ENCODE measurements around the gene MEIOSIN. TPM values are rescaled to one million over a fixed set of nuclear protein-coding genes. Genes with fewer than 3 reads are reported as not detected.

Gene MEIOSIN
- total and polyA plus RNA-seq, 2 of the 13 experiments (the other 11 are each of a cell fraction or from before 2014, with no cell fraction given) = not detected

DNA sequence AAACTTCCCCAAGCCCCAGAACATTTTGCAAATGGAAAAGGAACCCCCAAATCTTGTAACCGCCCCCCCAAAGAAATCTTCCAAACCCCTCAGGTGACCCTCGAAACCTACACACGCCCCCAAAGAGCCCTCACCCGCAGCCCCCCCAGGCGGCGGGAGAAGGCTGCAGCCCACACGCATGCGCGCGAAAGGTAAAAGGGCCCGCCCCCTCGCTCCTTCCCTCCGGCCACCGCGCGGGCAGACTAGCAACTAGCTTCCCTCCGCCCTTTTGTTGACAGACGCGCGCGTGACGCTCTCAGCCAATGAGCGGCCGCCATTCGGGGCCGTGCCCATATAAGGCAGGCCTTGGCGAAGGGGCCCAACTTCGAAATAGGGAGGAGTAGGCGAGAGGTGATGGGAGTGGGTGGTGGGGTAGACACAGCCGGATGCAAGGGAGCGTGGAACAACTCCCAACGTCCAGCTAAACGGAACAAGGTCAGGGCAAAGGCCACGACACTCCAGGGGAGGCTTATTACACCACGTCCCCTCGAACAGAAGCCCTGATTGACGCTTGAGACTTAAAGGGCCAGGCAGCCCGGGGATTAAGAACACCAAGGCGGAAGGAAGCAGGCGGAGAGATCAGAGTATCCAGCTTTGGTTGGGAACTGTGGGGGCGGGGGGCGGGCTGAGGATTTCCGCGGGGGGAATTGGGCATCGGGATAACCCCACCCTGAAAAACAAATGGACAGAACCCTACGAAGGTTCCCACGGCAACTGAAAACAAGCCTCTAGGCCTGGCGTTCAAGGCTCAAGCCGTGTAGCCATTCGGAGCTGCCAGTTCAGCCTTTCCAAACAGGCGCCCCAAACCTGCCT lies 15.9 kb upstream of the MEIOSIN start (continued):
- 0 out of 2 replicates have a peak, but pooled peaks have one; percentile 44 for TF ChIP-seq CREB3 (CRISPR knock-in tag; IDR thresholded peaks at IDR 0.05)
- TF ChIP-seq RBFOX2 (IDR thresholded peaks at IDR 0.05; ENCODE audit: low read depth, low read length) = peak; percentile 76
- peak; percentile 50; the same call in 1 of the 2 replicates for TF ChIP-seq ELF4 (CRISPR knock-in tag; IDR thresholded peaks at IDR 0.05; ENCODE audit: borderline replicate concordance)
- TF ChIP-seq AGO2 (optimal IDR thresholded peaks at IDR 0.05; ENCODE audit: low read depth, low read length) = peak; percentile 77
- TF ChIP-seq ZSCAN5A (CRISPR knock-in tag; IDR thresholded peaks at IDR 0.05; ENCODE audit: borderline replicate concordance) = 0 out of 2 replicates have a peak, but pooled peaks have one; percentile 19
- peak; percentile 96 for TF ChIP-seq NFYC (CRISPR knock-in tag; IDR thresholded peaks at IDR 0.05)
- TF ChIP-seq, protein P1, sequence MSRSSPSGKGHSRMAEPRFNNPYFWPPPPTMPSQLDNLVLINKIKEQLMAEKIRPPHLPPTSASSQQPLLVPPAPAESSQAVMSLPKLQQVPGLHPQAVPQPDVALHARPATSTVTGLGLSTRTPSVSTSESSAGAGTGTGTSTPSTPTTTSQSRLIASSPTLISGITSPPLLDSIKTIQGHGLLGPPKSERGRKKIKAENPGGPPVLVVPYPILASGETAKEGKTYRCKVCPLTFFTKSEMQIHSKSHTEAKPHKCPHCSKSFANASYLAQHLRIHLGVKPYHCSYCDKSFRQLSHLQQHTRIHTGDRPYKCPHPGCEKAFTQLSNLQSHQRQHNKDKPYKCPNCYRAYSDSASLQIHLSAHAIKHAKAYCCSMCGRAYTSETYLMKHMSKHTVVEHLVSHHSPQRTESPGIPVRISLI (CRISPR knock-in tag; IDR thresholded peaks at IDR 0.05; ENCODE audit: borderline replicate concordance) = 0 out of 2 replicates have a peak, but pooled peaks have one; percentile 20
- TF ChIP-seq, protein P2, sequence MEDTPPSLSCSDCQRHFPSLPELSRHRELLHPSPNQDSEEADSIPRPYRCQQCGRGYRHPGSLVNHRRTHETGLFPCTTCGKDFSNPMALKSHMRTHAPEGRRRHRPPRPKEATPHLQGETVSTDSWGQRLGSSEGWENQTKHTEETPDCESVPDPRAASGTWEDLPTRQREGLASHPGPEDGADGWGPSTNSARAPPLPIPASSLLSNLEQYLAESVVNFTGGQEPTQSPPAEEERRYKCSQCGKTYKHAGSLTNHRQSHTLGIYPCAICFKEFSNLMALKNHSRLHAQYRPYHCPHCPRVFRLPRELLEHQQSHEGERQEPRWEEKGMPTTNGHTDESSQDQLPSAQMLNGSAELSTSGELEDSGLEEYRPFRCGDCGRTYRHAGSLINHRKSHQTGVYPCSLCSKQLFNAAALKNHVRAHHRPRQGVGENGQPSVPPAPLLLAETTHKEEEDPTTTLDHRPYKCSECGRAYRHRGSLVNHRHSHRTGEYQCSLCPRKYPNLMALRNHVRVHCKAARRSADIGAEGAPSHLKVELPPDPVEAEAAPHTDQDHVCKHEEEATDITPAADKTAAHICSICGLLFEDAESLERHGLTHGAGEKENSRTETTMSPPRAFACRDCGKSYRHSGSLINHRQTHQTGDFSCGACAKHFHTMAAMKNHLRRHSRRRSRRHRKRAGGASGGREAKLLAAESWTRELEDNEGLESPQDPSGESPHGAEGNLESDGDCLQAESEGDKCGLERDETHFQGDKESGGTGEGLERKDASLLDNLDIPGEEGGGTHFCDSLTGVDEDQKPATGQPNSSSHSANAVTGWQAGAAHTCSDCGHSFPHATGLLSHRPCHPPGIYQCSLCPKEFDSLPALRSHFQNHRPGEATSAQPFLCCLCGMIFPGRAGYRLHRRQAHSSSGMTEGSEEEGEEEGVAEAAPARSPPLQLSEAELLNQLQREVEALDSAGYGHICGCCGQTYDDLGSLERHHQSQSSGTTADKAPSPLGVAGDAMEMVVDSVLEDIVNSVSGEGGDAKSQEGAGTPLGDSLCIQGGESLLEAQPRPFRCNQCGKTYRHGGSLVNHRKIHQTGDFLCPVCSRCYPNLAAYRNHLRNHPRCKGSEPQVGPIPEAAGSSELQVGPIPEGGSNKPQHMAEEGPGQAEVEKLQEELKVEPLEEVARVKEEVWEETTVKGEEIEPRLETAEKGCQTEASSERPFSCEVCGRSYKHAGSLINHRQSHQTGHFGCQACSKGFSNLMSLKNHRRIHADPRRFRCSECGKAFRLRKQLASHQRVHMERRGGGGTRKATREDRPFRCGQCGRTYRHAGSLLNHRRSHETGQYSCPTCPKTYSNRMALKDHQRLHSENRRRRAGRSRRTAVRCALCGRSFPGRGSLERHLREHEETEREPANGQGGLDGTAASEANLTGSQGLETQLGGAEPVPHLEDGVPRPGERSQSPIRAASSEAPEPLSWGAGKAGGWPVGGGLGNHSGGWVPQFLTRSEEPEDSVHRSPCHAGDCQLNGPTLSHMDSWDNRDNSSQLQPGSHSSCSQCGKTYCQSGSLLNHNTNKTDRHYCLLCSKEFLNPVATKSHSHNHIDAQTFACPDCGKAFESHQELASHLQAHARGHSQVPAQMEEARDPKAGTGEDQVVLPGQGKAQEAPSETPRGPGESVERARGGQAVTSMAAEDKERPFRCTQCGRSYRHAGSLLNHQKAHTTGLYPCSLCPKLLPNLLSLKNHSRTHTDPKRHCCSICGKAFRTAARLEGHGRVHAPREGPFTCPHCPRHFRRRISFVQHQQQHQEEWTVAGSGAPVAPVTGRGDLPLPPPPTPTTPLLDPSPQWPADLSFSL (CRISPR knock-in tag; IDR thresholded peaks at IDR 0.05) = no peak
- 0 out of 2 replicates have a peak, but pooled peaks have one; percentile 37 for TF ChIP-seq ZNF333 (CRISPR knock-in tag; IDR thresholded peaks at IDR 0.05; ENCODE audit: borderline replicate concordance)
- TF ChIP-seq ATF1 (CRISPR knock-in tag; IDR thresholded peaks at IDR 0.05) = peak; percentile 73
- peak; percentile 38; the same call in 1 of the 2 replicates for TF ChIP-seq ZNF800 (CRISPR knock-in tag; IDR thresholded peaks at IDR 0.05)
- peak; percentile 95 for TF ChIP-seq SALL2 (CRISPR knock-in tag; IDR thresholded peaks at IDR 0.05)
- TF ChIP-seq NFYB (CRISPR knock-in tag; IDR thresholded peaks at IDR 0.05) = peak; percentile 87
- peak; percentile 73; the same call in 1 of the 2 replicates for TF ChIP-seq YEATS2 (CRISPR knock-in tag; IDR thresholded peaks at IDR 0.05; ENCODE audit: borderline replicate concordance)
- TF ChIP-seq SP5 (CRISPR knock-in tag; IDR thresholded peaks at IDR 0.05; ENCODE audit: borderline replicate concordance, low read depth) = peak; percentile 83; the same call in 1 of the 2 replicates

Data from HepG2 (cell line).